ENCODE data around the gene LNX1.

- TF ChIP-seq GATA2 (CRISPR knock-in tag; IDR thresholded peaks at IDR 0.05) (no peak), POLR2AphosphoS5 (IDR thresholded peaks at IDR 0.05; ENCODE audit: control insufficient read depth, insufficient read depth, low read depth, low read length) (no peak), PATZ1 (CRISPR knock-in tag; IDR thresholded peaks at IDR 0.05; ENCODE audit: borderline replicate concordance) (no peak), XRCC3 (IDR thresholded peaks at IDR 0.05) (no peak), POLR2A (conservative IDR thresholded peaks at IDR 0.05) (no peak), CHD7 (IDR thresholded peaks at IDR 0.05; ENCODE audit: low read depth, low read length) (no peak), RBFOX2 (IDR thresholded peaks at IDR 0.05; ENCODE audit: low read depth, low read length) (no peak), CTCF (IDR thresholded peaks at IDR 0.05 in 2 of 3, conservative IDR thresholded peaks at IDR 0.05 in 1 of 3; ENCODE audit: insufficient read depth in 2 of 3, low read depth in 1 of 3, low read length in 3 of 3) (no peak), E2F8 (IDR thresholded peaks at IDR 0.05; ENCODE audit: low read depth, partially characterized antibody) (no peak), CBFB (CRISPR knock-in tag; IDR thresholded peaks at IDR 0.05) (no peak), IRF2 (CRISPR knock-in tag; IDR thresholded peaks at IDR 0.05) (no peak), FOXM1 (IDR thresholded peaks at IDR 0.05; ENCODE audit: low read depth) (no peak), FOXM1 (CRISPR knock-in tag; IDR thresholded peaks at IDR 0.05; ENCODE audit: low read depth) (no peak)
Measured at GRCh38 chr4:53562409-53562808, 28.9 kb downstream of the LNX1 start.
